ENCODE data around the gene MGME1. TPM values are rescaled to one million over a fixed set of nuclear protein-coding genes. Genes with fewer than 3 reads are reported as not detected.
A peak's percentile ranks its signal among the peaks of the same experiment; 100 is the strongest.
"Not testable (repeated sequence)": the region's sequence is repeated elsewhere in the genome, so short reads cannot be mapped to it uniquely, and the experiment has no call there.

The MGME1 gene
- total RNA-seq, 2 experiments from 2014 or later: 28.7 to 30.6 TPM

GRCh38 chr20:17956099-17956685 lies 12.6 kb upstream of the MGME1 start:
- H3K27me3 Mint-ChIP-seq (ENCODE audit: low read depth): no peaks in the 10 kb centered on the region
- H3K36me3 Mint-ChIP-seq (ENCODE audit: low read depth): peaks cover 72% of the 10 kb centered on the region
- H3K27ac Mint-ChIP-seq: peak overlapping the region; percentile 46
- CTCF ChIA-PET: interaction anchor here (0.9 to 1.1 kb wide), 3 partner anchors 8 to 40 kb away, joined by 3 to 4 read pairs (median 3); no protein-coding TSS in a partner anchor
- no peak for DNase-seq
- no peaks in the 10 kb centered on the region for H3K9me3 Mint-ChIP-seq
- H3K4me1 Mint-ChIP-seq (ENCODE audit: low read depth): peaks cover 41% of the 10 kb centered on the region
- no peak overlapping the region for H3K4me3 Mint-ChIP-seq
- intact Hi-C loops (cut with micrococcal nuclease): loop anchor here (5.0 kb wide), 1 partner anchor 36 kb away; no protein-coding TSS in a partner anchor

GRCh38 chr20:17957505-17958363 lies 11.1 kb upstream of the MGME1 start:
- H3K36me3 Mint-ChIP-seq (ENCODE audit: low read depth): peaks cover 72% of the 10 kb centered on the region
- no peaks in the 10 kb centered on the region for H3K27me3 Mint-ChIP-seq (ENCODE audit: low read depth)
- CTCF ChIA-PET: interaction anchor here (0.6 to 1.9 kb wide), 5 partner anchors 8 to 36 kb away, joined by 3 to 8 read pairs (median 5); no protein-coding TSS in a partner anchor
- intact Hi-C loops (cut with micrococcal nuclease): loop anchor here (5.0 kb wide), 1 partner anchor 35 kb away; no protein-coding TSS in a partner anchor
- no peak for DNase-seq
- peak overlapping the region; percentile 69 for H3K27ac Mint-ChIP-seq
- no peak overlapping the region for H3K4me3 Mint-ChIP-seq
- no peaks in the 10 kb centered on the region for H3K9me3 Mint-ChIP-seq
- peaks cover 53% of the 10 kb centered on the region for H3K4me1 Mint-ChIP-seq (ENCODE audit: low read depth)

- Mint-ChIP-seq H3K4me1 (ENCODE audit: low read depth) (peaks cover 62% of the 10 kb centered on the region), H3K9me3 (no peaks in the 10 kb centered on the region), H3K36me3 (ENCODE audit: low read depth) (peaks cover 70% of the 10 kb centered on the region), H3K27me3 (ENCODE audit: low read depth) (no peaks in the 10 kb centered on the region), H3K27ac (peak overlapping the region; percentile 66), H3K4me3 (no peak overlapping the region)
- CTCF ChIA-PET: interaction anchor here (0.6 to 1.9 kb wide), 7 partner anchors 7 to 37 kb away, joined by 3 to 8 read pairs (median 3); no protein-coding TSS in a partner anchor
- DNase-seq: no peak
- intact Hi-C loops (cut with micrococcal nuclease): loop anchor here (1.0 to 5.0 kb wide), 2 partner anchors 10 to 34 kb away; partner anchors contain the start of gene SNX5
These were observed 10.2 kb upstream of the MGME1 start for GRCh38 chr20:17958373-17959256.

GRCh38 chr20:17959257-17959627 lies 9.6 kb upstream of the MGME1 start:
- no peak for DNase-seq
- intact Hi-C loops (cut with micrococcal nuclease): loop anchor here (1.0 to 5.0 kb wide), 2 partner anchors 9 to 33 kb away; partner anchors contain the start of gene SNX5
- H3K4me3 Mint-ChIP-seq: no peak overlapping the region
- no peaks in the 10 kb centered on the region for H3K27me3 Mint-ChIP-seq (ENCODE audit: low read depth)
- CTCF ChIA-PET: interaction anchor here (0.8 to 1.9 kb wide), 4 partner anchors 8 to 34 kb away, joined by 3 to 8 read pairs (median 4); no protein-coding TSS in a partner anchor
- H3K36me3 Mint-ChIP-seq (ENCODE audit: low read depth): peaks cover 70% of the 10 kb centered on the region
- H3K9me3 Mint-ChIP-seq: no peaks in the 10 kb centered on the region
- H3K4me1 Mint-ChIP-seq (ENCODE audit: low read depth): peaks cover 68% of the 10 kb centered on the region
- H3K27ac Mint-ChIP-seq: peak overlapping the region; percentile 66

GRCh38 chr20:17960400-17960885 lies 8.4 kb upstream of the MGME1 start:
- H3K27ac Mint-ChIP-seq; intact Hi-C loops (cut with micrococcal nuclease); DNase-seq; H3K27me3 Mint-ChIP-seq (ENCODE audit: low read depth); H3K4me3 Mint-ChIP-seq; CTCF ChIA-PET; H3K9me3 Mint-ChIP-seq: not testable (repeated sequence)
- peaks cover 71% of the 10 kb centered on the region for H3K36me3 Mint-ChIP-seq (ENCODE audit: low read depth)
- peaks cover 77% of the 10 kb centered on the region for H3K4me1 Mint-ChIP-seq (ENCODE audit: low read depth)

- CTCF ChIA-PET: no interaction called here
- intact Hi-C loops (cut with micrococcal nuclease): no loop called here
- peak overlapping the region; percentile 8 for H3K27ac Mint-ChIP-seq
- H3K36me3 Mint-ChIP-seq (ENCODE audit: low read depth): peaks cover 72% of the 10 kb centered on the region
- H3K4me1 Mint-ChIP-seq (ENCODE audit: low read depth): peaks cover 81% of the 10 kb centered on the region
- no peaks in the 10 kb centered on the region for H3K27me3 Mint-ChIP-seq (ENCODE audit: low read depth)
- no peak for DNase-seq
- H3K4me3 Mint-ChIP-seq: no peak overlapping the region
- H3K9me3 Mint-ChIP-seq: no peaks in the 10 kb centered on the region
These were observed 7.8 kb upstream of the MGME1 start for GRCh38 chr20:17960927-17961586.

- Mint-ChIP-seq H3K27ac (peak overlapping the region; percentile 15), H3K27me3 (ENCODE audit: low read depth) (no peaks in the 10 kb centered on the region), H3K4me3 (no peak overlapping the region), H3K9me3 (no peaks in the 10 kb centered on the region), H3K4me1 (ENCODE audit: low read depth) (peaks cover 81% of the 10 kb centered on the region), H3K36me3 (ENCODE audit: low read depth) (peaks cover 72% of the 10 kb centered on the region)
- intact Hi-C loops (cut with micrococcal nuclease): no loop called here
- no peak for DNase-seq
- CTCF ChIA-PET: no interaction called here
These were observed 7.3 kb upstream of the MGME1 start for GRCh38 chr20:17961587-17961940.

GRCh38 chr20:17963114-17963897 lies 5.5 kb upstream of the MGME1 start:
- intact Hi-C loops (cut with micrococcal nuclease): no loop called here
- H3K4me3 Mint-ChIP-seq: peak overlapping the region; percentile 2
- peaks cover 69% of the 10 kb centered on the region for H3K4me1 Mint-ChIP-seq (ENCODE audit: low read depth)
- H3K9me3 Mint-ChIP-seq: no peaks in the 10 kb centered on the region
- H3K27ac Mint-ChIP-seq: peak overlapping the region; percentile 51
- H3K36me3 Mint-ChIP-seq (ENCODE audit: low read depth): peaks cover 79% of the 10 kb centered on the region
- no peak for DNase-seq
- CTCF ChIA-PET: interaction anchor here (0.6 to 1.0 kb wide), 3 partner anchors 7 to 32 kb away, joined by 3 to 4 read pairs (median 4); no protein-coding TSS in a partner anchor
- H3K27me3 Mint-ChIP-seq (ENCODE audit: low read depth): no peaks in the 10 kb centered on the region

- Mint-ChIP-seq H3K4me1 (ENCODE audit: low read depth) (peaks cover 61% of the 10 kb centered on the region), H3K27me3 (ENCODE audit: low read depth) (no peaks in the 10 kb centered on the region), H3K36me3 (ENCODE audit: low read depth) (peaks cover 76% of the 10 kb centered on the region), H3K4me3 (peak overlapping the region; percentile 86), H3K27ac (peak overlapping the region; percentile 51), H3K9me3 (no peaks in the 10 kb centered on the region)
- CTCF ChIA-PET: interaction anchor here (0.9 kb wide), 1 partner anchor 9 kb away, joined by 4 read pairs; no protein-coding TSS in a partner anchor
- intact Hi-C loops (cut with micrococcal nuclease): no loop called here
- DNase-seq: no peak
These were observed 4.7 kb upstream of the MGME1 start for GRCh38 chr20:17964073-17964472.

- intact Hi-C loops (cut with micrococcal nuclease): loop anchor here (5.0 kb wide), 3 partner anchors 352 to 1237 kb away; no protein-coding TSS in a partner anchor
- Mint-ChIP-seq H3K27me3 (ENCODE audit: low read depth) (no peaks in the 10 kb centered on the region), H3K4me1 (ENCODE audit: low read depth) (peaks cover 56% of the 10 kb centered on the region), H3K4me3 (peak overlapping the region; percentile 86), H3K9me3 (no peaks in the 10 kb centered on the region), H3K36me3 (ENCODE audit: low read depth) (peaks cover 72% of the 10 kb centered on the region), H3K27ac (peak overlapping the region; percentile 97)
- no peak for DNase-seq
- CTCF ChIA-PET: interaction anchor here (0.9 kb wide), 1 partner anchor 9 kb away, joined by 4 read pairs; no protein-coding TSS in a partner anchor
These were observed 4.2 kb upstream of the MGME1 start for GRCh38 chr20:17964632-17965031.
